Embryonic facial prominence (tissue), 1 donor: ENCODE measurements around the gene SAFB.

Source experiments
- DNase-seq: peaks from one replicate; pipeline ENCODE4 v3.0.0-alpha.2; 2016; ENCODE audit errors: extremely low spot score

The SAFB gene

DNA sequence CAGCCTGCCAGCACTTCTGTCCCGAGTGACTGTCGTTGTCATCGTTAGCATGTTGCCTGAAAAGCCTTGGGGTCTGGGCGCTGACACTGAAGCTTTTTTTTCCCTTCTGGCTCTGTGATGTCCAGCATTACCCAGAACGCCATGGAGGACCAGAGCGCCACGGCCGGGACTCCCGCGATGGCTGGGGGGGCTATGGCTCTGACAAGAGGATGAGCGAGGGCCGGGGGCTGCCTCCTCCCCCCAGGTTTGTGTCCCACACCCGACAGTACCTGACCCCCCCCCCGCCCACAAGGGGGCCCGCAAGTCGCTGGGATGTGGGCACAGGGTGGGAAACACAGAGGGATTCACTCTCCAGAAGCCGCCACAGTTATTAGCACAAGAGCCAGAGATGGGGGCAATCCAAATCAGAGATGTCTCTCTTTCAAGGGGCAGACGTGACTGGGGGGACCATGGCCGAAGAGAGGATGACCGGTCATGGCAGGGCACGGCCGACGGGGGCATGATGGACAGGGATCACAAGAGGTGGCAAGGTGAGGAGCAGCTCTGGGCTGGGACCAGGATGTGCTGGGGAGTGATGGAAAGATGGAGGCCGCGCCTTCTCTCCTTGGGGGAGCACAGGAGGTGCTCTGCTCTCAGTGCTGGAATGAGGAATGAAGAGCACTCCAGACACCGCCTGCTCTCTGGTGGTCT lies 44.2 kb downstream of the SAFB start:
- DNase-seq, result no peak

DNA sequence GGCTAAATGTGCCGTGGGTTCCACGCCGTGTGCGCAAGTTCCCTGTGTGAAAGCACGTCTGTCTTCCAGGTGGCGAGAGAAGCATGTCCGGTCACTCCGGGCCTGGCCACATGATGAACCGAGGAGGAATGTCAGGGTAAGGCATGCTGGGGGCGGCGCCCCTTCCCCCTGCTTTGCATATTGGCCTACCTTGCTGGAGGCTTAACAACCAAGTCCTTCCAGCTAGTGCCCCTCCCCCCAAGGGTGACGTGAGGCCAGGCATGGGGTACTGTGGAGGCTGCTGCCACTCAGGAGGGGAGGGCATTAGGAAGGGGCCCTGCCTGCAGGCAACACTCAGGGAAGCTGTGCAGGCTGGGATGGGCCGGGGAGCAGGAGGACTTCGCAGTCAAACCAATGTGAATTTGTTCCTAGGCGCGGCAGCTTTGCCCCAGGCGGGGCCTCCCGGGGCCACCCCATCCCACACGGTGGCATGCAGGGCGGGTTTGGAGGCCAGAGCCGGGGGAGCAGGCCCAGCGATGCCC lies 44.9 kb downstream of the SAFB start:
- DNase-seq, result no peak

DNA sequence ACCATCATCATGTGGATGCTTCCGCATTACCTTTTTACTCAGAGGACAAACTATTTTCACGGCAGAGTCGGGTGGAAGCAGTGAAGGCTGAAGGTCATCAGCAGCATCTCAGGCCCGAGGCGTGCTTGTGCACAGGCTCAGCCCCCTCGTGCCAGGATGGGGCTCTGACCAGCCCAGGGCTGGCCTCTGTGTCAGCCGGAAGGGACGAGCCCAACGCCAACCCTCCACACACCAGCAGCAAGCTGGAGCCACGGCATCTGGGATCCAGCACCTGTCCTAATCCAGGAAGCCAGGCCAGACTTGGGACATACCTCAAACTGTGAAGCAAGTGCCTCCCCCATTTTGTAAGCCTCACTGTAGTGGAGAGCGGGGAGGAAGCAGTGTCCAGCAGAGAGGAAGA lies 46.3 kb downstream of the SAFB start:
- no peak for DNase-seq

DNA sequence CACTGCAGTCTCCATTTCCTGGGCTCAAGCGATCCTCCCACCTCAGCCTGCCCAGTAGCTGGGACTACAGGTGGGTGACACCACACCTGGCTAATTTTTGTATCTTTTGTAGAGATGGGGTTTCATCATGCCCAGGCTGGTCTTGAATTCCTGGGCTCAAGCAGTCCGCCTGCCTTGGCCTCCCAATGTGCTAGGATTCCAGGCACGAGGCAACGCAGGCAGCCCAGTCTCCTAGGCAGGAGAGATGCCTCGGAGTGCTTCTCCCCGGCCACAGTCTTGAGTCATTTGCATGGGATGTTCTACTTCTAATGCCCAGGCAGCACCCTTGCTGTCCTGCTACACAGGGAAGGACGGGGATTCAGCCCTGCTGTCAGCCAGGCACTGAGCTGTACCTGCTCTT lies 48.7 kb downstream of the SAFB start:
- DNase-seq, result no peak

DNA sequence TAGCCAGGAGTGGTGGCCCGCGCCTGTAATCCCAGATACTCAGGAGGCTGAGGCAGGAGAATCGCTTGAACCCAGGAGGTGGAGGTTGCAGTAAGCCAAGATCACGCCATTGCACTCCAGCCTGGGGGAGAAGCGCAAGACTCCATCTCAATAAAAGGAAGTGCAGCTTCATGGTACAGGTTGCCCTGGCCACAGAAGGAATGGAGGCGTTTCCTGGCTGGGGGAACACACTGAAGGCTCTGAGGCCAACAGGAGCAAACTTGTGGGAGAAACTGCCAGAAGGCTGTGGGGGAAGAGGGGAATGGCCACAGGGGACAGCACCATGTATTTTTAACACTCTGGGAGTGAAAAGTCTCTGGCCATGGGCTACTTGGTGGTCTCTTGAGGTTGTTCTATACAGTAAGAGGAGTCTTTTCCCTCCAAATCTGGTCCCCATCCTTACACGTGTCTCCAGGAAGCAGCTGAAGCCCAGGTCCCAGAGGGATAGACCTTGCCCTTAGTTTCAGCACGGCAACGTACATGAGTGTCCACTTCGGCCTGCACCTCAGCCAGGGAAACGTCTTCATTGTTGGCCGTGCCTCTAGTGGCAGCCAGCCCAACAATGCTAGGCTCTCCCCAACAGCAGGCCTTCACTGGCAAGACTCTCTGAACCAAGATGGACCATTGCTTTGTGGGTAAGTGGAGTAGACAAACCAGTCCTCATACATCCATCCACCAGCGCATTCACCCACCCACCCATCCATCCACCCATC lies 50.0 kb downstream of the SAFB start:
- DNase-seq, result no peak

DNA sequence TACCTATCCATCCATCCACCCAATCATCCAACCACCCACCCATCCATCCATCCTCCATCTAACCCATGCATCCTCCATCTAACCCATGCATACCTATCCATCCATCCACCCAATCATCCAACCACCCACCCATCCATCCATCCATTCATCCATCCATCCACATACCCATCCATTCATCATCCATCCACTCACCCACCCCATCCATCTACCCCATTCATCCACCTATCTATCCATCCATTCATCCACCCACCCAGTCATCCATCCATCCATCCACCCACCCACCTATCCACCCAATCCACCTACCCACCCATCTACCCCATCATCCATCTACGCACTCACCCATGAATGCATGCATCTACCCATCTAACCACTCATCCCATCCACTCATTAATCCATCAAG lies 50.9 kb downstream of the SAFB start:
- no peak for DNase-seq

DNA sequence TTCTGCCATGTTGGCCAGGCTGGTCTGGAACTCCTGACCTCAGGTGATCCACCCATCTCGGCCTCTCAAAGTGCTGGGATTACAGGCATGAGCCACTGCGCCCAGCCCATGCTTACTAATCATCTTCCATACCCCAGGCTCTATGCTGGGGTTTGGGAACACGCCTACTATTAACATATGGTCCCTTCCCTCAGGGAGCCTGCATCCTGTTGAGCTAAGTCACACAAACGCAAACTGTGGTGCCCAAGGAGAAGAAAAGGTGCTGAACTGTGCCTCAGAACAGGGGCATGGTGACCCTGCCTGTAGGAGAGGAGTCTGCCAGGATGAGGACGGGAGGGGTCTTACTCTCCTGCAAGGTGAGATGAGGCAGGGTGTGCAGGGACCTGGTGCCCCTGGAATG lies 51.8 kb downstream of the SAFB start:
- no peak for DNase-seq

DNA sequence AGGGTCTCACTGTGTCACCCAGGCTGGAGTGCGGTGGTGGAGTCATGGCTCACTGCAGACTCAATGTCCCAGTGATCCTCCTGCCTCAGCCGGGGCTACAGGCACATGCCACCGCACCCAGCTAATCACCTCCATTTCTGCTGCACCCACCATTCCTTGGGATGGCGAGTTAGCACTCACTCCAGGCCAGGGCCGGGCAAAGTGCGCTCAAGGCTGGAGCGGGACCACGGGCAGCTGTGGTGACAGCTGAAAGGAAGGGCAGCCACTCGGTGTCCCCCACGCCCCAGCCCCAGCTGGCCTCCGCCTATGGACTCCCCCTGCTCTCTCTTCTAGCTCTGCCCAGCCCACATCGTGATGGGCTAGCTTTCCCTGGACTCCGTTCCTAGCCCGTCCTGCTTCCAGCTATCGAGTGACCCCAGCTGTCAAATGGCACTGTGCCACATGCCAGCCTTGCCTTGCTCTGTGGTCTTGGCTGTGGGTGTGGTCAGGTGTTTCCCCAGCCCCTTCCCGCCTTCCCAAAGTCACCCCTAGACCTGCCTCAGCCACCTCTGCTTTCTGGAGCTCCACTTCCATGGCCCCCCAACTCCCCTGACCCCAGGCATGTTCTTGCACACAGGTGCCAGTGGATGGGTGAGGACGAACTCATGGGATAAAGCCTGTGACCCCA lies 53.4 kb downstream of the SAFB start:
- no peak for DNase-seq

DNA sequence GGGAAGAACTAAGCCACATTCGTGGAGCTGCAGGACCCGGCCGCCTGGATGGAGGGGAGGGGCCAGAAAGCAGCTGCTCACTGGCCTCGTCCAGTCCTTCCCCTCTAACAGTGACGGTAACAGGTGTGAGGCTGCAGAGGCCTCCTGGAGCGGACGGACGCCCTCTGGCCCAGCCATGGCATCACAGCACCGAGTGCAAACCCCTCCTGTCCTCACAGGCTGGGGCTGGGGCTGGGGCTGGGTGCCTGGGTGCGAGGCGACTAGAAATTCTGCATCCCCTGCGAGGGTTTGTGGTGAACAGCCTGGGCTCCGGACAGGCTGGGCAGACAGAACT lies 53.9 kb downstream of the SAFB start:
- no peak for DNase-seq

DNA sequence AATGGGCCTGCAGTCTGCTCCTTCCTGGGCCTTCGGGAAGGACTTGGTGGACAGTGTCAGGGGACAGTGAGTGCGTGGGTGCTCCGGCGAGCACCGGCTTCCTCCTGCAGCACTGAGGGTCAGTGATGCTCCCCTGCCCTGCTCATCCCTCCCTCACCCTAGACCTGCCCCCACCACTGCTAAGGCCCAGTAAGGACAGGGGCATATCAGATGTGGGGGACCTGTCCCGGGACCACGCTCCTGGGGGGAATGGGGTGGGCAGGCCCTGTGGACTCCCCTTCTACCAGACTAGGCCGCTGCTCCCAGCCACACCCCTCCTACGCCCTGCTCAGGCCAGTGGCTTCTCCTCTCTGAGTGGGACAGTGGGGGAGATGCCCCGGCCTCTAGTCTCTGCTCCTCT lies 54.3 kb downstream of the SAFB start:
- DNase-seq, result no peak

DNA sequence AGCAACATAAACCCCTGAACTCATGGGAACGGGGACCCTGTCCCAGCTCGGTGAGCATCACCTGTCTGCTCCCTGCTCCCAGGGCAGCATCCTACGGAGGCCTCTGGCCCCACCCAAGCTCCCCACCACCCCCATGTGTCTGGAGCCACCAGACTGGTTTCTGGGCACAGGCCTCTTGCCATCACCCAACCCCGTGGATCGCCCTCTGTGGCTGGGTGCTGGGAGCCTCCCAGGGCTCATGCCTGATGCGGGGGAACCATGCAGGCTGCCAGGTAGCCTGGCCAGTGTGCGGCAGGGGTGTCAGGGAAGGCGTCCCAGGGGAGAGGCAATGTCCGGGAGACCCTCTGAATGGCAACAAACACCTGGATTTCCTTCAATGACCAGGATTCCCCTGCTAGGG lies 54.7 kb downstream of the SAFB start:
- no peak for DNase-seq

DNA sequence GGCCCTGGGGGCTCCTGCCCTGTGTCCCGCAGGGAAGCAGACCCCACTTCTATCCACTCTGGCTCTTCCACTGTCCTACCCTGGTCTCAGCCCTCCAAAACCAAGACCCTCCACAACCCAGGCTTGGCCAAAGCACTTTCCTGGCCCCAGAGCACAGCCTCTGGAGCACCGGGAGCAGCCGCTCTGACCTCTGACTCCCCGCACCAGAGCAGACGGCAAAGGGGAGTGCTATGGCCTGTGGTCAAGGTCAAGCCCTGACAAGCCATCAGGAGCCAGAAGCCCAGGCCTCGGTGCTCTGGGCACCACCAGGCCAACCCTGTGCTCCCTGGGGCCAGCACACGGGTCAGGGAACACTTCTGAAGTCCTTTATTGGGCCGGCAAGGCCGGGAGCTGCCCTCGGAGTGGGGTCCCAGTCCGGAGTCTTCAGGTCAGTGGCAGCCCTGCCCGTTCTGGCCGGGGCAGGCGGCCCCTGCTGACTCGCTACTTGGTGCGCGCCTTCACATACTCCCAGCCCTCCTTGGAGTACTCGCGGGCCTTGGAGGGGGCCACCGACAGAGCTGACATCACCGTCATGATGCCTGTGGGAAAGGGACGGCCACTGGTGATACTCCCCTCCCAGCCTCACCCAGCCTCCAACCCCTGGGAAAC lies 55.3 kb downstream of the SAFB start:
- no peak for DNase-seq

DNA sequence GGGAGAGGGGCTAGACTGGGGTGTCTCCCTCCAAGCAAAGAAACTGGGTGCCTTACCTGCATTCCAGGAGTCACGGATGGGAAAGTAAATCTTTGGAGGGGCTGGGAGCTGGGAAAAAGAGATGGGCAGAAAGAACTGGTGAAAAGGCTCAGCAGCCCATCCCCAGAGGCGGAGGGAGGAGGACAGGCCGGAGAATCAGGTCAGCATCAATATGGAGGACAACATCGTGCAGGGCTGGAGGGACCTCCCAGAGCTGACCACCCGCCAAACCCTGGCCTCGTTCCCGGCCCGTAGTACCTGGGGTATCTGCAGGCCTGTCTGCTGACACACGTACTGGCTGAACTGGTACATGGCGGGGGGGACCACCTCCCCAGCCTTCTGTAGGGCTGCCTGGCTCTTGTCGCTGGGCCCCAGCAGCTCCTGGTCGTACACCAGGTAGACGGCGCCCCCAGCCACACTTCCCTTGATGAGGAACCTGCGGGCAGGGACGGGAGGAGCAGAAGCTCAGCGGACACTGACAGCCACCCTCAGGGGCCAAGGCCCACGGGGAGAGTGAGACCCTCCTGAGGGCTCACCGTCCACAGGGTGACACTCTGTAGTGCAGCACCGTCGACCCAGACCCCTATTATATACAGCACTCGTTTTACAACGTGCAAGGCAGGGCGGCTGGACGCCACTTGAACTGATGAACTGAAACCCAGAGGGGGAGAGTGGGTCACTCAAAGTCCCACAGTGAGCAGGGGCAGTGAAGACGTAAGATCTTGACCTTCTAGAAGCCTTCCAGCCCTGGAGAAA lies 56.6 kb downstream of the SAFB start:
- DNase-seq, result no peak

DNA sequence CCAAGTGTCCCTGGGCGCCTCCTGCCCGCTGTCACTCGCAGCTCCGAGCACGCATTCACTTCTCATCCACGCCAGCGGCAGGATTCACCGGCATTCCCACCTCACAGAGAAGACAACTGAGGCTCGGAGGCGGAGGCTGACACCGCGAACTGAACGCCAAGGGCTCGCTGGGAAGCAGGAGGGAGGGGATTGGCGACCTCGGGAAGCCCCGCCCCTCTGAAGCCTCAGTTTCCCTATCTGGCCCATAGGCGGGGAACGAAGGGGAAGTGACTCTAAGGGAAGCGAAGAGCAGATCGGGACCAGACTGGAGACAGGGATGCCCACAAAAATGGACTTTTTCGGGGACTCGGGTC lies 57.2 kb downstream of the SAFB start:
- no peak for DNase-seq

DNA sequence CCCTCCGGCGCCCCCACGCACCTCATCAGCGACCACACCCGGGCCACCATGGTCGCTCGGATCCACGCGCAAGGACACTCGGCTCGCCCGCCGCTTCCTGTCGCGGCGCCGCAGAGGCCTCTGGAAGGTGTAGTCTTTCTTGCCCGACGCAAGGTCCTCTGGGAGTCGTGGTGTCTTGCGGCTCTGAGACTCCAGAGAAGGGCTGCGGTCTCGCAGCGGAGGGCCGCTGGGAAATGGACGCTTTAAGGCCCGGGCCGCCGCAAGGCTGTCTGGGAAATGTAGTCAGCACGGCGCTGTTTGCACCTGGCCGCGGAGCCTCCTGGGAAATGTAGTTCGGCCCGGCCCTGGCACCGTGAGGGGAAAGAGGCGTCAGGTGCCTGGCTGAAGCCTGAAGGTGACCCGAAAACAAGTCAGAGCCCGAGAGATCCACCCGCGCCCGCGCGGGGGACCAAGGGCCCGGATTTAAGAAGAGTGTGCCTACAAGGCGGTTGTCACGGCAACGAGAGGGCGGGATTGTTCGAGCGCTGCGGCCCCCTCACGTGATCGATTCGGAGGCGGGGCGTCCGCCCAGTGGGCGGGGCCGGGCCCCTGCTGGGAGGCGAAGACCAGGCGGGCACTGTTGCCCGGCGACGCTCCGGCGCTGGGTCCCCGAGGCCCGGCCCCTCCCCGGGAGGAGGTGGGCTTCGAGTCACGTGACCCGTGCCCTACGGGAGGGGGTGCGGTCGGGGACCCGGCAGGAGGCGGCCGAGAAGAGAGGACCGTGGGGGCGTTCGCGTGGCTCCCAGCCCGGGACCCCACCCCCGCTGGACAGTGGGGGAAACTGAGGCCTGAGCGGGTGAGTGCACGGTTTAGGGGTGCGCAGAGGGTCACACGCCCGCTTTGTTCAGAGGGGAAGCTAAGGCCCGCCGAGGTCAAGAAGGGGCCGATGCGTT lies 57.8 kb downstream of the SAFB start, which contains the start of the genes HSD11B1L and MICOS13:
HSD11B1L (plus strand) TSS at position 591 of the 932 bp plus-strand sequence. CDS start 3,806 bp downstream, outside the sequence.
MICOS13 (minus strand) TSS at position 80 of the 932 bp plus-strand sequence; CDS start at position 50, 30 bp downstream.
- peak; percentile 96 for DNase-seq

DNA sequence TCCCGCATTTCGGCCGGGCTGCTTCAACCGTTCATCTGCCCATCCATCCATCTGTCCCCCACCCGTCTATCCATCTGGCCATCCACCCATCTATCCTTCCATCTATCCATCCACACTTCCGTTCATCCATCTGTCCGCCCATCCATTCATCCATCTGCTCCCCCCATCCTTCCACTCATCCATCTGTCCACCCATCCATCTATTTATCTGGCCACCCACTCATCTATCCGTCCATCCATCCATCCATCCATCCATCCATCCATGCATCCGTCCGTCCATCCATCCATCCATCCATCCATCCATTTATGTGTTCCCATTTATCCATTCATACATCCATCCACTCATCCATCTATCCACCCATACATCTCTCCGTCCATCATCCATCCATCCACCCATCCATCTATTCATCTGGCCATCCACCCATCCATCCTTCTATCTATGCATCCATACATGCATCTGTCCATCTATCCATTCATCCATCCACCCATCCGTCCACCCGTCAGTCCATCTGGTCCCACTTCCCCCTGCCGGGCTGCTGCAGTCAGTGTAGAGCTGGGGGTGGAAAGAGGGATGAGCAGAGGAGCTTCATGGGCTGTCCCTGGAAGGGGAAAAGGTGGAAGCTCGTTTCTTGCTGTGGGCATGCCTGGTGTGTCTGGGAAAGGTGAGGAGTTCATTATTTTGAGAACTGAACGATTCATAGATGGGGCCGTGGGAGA lies 58.7 kb downstream of the SAFB start:
- no peak for DNase-seq

DNA sequence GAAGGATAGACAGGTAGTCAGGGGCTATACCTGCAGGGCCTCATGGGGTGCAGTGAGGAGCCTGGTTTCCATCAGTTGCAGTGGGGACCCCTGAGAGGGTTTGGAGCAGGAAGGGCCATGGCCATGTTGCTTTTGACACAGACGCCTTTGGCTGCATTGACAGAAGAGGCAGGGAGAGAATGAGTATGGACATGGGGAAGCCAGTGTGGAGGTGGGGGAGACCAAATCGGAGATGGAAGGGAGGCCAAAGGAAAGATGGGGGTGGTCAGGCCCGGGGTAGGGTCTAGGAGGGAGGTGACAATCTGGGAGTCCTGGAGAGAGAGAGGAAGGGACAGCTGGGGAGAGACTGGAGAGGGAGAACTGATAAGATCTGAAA lies 59.2 kb downstream of the SAFB start:
- no peak for DNase-seq

DNA sequence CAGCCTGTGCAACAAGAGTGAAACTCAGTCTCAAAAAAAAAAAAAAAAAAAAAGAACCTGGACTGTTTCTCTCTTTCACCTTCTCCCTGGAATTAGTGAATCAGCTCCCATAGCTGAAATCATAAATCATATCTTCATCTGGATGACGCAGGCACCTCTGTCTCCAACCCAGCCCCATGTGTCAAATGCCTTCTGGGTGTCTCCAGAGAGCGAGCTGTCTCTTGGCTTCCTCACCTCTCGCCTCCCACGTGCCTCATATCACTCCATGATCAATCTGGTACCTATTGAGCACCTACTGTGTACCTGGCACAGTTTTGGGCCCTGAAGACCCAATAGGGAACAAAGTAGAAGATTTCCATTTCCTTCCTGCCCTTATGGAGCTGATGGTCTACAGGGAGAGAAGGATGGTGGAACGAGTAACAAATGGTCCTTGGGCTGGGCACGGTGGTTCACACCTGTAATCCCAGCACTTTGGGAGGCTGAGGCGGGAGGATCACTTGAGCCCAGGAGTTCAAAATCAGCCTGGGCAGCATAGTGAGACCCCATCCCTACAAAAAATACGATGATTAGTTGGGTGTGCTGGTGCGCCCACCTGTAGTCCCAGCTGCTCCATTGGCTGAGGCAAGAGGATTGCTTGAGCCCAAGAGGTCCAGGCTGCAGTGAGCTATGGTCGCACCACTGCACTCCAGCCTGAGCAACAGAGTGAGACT lies 60.4 kb downstream of the SAFB start:
- DNase-seq, result no peak
